SK-N-SH (cell line): ENCODE data around the gene DCP2.

ENCODE experiments used
- CTCF ChIP-seq: fragments of 200-600 bp; sonication (generic); IDR thresholded peaks from 2 replicates; pipeline ENCODE4 v1.6.1; 2017; ENCODE audit warnings: antibody characterized with exemption, mild to moderate bottlenecking, moderate library complexity
- RFX5 ChIP-seq: IDR thresholded peaks from 2 replicates; pipeline ENCODE4 v1.6.1; 2012; ENCODE audit warnings: mild to moderate bottlenecking, improper control_type of control experiment, low read length
- TAF1 ChIP-seq: IDR thresholded peaks from 2 replicates; pipeline ENCODE4 v1.6.1; 2012; ENCODE audit warnings: low read depth, mild to moderate bottlenecking, low read length, moderate library complexity, borderline replicate concordance
- USF1 ChIP-seq: IDR thresholded peaks from 2 replicates; pipeline ENCODE4 v1.4.0; 2012; ENCODE audit warnings: low read depth, borderline replicate concordance
- ZBTB33 ChIP-seq: IDR thresholded peaks from 2 replicates; pipeline ENCODE4 v1.4.0; 2012; ENCODE audit warnings: low read depth, borderline replicate concordance

- TF ChIP-seq CTCF: no peak
- no peak for TF ChIP-seq RFX5
- no peak for TF ChIP-seq TAF1
- no peak for TF ChIP-seq ZBTB33
- TF ChIP-seq USF1: no peak
Observed at GRCh38 chr5:112956606-112957005, 20.0 kb upstream of the DCP2 start.
